HEK293 (cell line): ENCODE measurements around the gene GSG1L.

Source experiments
- REST ChIP-seq: fragments of 450-650 bp; formaldehyde crosslinking; IDR thresholded peaks from 2 replicates; pipeline ENCODE4 v1.5.1; 2016; ENCODE audit warnings: missing biosample characterization, missing genetic modification characterization
- TRIM28 ChIP-seq: IDR thresholded peaks from 2 replicates; pipeline ENCODE4 v1.6.1; 2011; ENCODE audit warnings: low read length, control low read depth, borderline replicate concordance
- ZBTB8A ChIP-seq: fragments of 450-650 bp; formaldehyde crosslinking; IDR thresholded peaks from 2 replicates; pipeline ENCODE4 v1.5.1; 2016; ENCODE audit warnings: missing biosample characterization, missing genetic modification characterization
- ZNF16 ChIP-seq: fragments of 450-650 bp; formaldehyde crosslinking; IDR thresholded peaks from 2 replicates; pipeline ENCODE4 v1.5.1; 2016; ENCODE audit warnings: low read depth, missing biosample characterization, missing genetic modification characterization
- ZNF169 ChIP-seq: fragments of 450-650 bp; formaldehyde crosslinking; IDR thresholded peaks from 2 replicates; pipeline ENCODE4 v1.5.1; 2016; ENCODE audit warnings: missing biosample characterization, missing genetic modification characterization
- TF ChIP-seq, protein P1 (sequence below): fragments of 450-650 bp; formaldehyde crosslinking; IDR thresholded peaks from 2 replicates; pipeline ENCODE4 v1.5.1; 2016; ENCODE audit warnings: missing biosample characterization, missing genetic modification characterization

DNA sequence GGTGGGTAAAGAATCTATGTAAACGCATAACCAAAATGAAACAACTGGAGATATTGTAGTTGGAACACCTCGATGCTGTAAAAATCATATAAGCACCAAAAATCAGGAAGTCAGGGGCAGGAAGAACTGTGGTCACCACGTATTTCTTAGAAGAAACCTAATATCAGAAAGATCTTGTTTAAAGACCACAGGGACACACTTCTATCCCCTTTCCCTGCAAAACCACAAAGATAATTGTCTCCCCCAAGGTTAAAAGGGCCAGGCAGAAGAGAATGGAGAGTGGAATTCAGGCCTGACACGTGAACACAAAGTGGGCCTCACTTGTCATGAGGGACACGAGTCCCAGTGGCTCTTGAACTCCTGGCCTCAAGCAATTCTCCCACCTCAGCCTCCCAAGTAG is 68.1 kb downstream of the GSG1L start:
- TF ChIP-seq REST (tag by site-specific recombination) (no peak), ZNF16 (tag by site-specific recombination) (no peak), ZNF169 (tag by site-specific recombination) (no peak), TRIM28 (no peak), ZBTB8A (tag by site-specific recombination) (no peak)
- TF ChIP-seq, protein P1, sequence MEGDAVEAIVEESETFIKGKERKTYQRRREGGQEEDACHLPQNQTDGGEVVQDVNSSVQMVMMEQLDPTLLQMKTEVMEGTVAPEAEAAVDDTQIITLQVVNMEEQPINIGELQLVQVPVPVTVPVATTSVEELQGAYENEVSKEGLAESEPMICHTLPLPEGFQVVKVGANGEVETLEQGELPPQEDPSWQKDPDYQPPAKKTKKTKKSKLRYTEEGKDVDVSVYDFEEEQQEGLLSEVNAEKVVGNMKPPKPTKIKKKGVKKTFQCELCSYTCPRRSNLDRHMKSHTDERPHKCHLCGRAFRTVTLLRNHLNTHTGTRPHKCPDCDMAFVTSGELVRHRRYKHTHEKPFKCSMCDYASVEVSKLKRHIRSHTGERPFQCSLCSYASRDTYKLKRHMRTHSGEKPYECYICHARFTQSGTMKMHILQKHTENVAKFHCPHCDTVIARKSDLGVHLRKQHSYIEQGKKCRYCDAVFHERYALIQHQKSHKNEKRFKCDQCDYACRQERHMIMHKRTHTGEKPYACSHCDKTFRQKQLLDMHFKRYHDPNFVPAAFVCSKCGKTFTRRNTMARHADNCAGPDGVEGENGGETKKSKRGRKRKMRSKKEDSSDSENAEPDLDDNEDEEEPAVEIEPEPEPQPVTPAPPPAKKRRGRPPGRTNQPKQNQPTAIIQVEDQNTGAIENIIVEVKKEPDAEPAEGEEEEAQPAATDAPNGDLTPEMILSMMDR (tag by site-specific recombination) = no peak
